Karpas-422 (cell line): ENCODE measurements around the gene MAP2K2. TPM values are rescaled to one million over a fixed set of nuclear protein-coding genes. Genes with fewer than 3 reads are reported as not detected.
"Not testable (repeated sequence)": the region's sequence is repeated elsewhere in the genome, so short reads cannot be mapped to it uniquely, and the experiment has no call there.

Experiments
- DNase-seq: peaks from one replicate; pipeline ENCODE4 v3.0.0-alpha.2; 2015
- H2AFZ ChIP-seq: fragments of 200-600 bp; sonication (generic); 2 replicates; pipeline ENCODE4 v1.6.1; 2014; ENCODE audit warnings: antibody characterized with exemption, low read length, mixed read lengths
- H3K27ac ChIP-seq: fragments of 200-600 bp; sonication (generic); 2 replicates; pipeline ENCODE4 v1.5.1; 2014; ENCODE audit warnings: mild to moderate bottlenecking, low read length, moderate library complexity
- H3K27me3 ChIP-seq: fragments of 200-600 bp; sonication (generic); 2 replicates; pipeline ENCODE4 v1.6.1; 2014; ENCODE audit warnings: low read length, mixed read lengths
- H3K36me3 ChIP-seq: fragments of 200-600 bp; sonication (generic); 2 replicates; pipeline ENCODE4 v1.6.1; 2014; ENCODE audit warnings: low read length, mixed read lengths; ENCODE audit not compliant: insufficient read depth
- H3K4me1 ChIP-seq: fragments of 200-600 bp; sonication (generic); 2 replicates; pipeline ENCODE4 v1.6.1; 2014; ENCODE audit warnings: mild to moderate bottlenecking, low read length, mixed read lengths
- H3K4me2 ChIP-seq: fragments of 200-600 bp; sonication (generic); 2 replicates; pipeline ENCODE4 v1.6.1; 2014; ENCODE audit warnings: low read length, low read depth, mild to moderate bottlenecking; ENCODE audit not compliant: poor library complexity, severe bottlenecking
- H3K4me3 ChIP-seq: fragments of 200-600 bp; sonication (generic); 2 replicates; pipeline ENCODE4 v1.5.1; 2014; ENCODE audit warnings: mild to moderate bottlenecking, antibody characterized with exemption, low read length, mixed read lengths
- H3K79me2 ChIP-seq: fragments of 200-600 bp; sonication (generic); 2 replicates; pipeline ENCODE4 v1.6.1; 2014; ENCODE audit warnings: mild to moderate bottlenecking, low read length, mixed read lengths
- H3K9ac ChIP-seq: fragments of 200-600 bp; sonication (generic); 2 replicates; pipeline ENCODE4 v1.6.0; 2014; ENCODE audit warnings: low read length
- H3K9me2 ChIP-seq: fragments of 200-600 bp; sonication (generic), shearing (Covaris generic); replicated peaks from 2 replicates; pipeline ENCODE4 v1.6.0; 2014; ENCODE audit warnings: mild to moderate bottlenecking, low read length, moderate library complexity; ENCODE audit not compliant: insufficient read depth
- H3K9me3 ChIP-seq: fragments of 300-700, 200-600 bp; sonication (generic); 2 replicates; pipeline ENCODE4 v1.6.1; 2014; ENCODE audit warnings: low read length, mixed read lengths
- H4K20me1 ChIP-seq: fragments of 200-600 bp; sonication (generic); 2 replicates; pipeline ENCODE4 v1.6.1; 2014; ENCODE audit warnings: mild to moderate bottlenecking, antibody characterized with exemption, low read length, low read depth; ENCODE audit not compliant: insufficient read depth
- total RNA-seq: library from RNA; depleted of rRNA; stranded (reverse); fragments of >200 nt; shearing (Covaris generic); gene quantifications from 2 replicates; pipeline ENCODE4 v1.2.3, GENCODE V29; 2014; ENCODE audit warnings: low replicate concordance

MAP2K2 gene
- total RNA-seq, 1 experiment from 2014 or later = 106 TPM

GRCh38 chr19:4154571-4155312 is 30.8 kb upstream of the MAP2K2 start:
- no peaks in the 10 kb centered on the region for H4K20me1 ChIP-seq
- no peaks in the 10 kb centered on the region for H3K9me3 ChIP-seq
- no peak overlapping the region for H3K4me2 ChIP-seq
- no peaks in the 10 kb centered on the region for H3K4me1 ChIP-seq
- H3K27ac ChIP-seq = no peak overlapping the region
- no peaks in the 10 kb centered on the region for H3K36me3 ChIP-seq
- no peak for DNase-seq
- H3K79me2 ChIP-seq = no peaks in the 10 kb centered on the region
- no peak overlapping the region for H3K4me3 ChIP-seq
- no peak overlapping the region for H3K9ac ChIP-seq
- no peaks in the 10 kb centered on the region for H3K9me2 ChIP-seq
- no peak overlapping the region for H2AFZ ChIP-seq
- H3K27me3 ChIP-seq = no peaks in the 10 kb centered on the region

GRCh38 chr19:4152241-4152998 is 28.5 kb upstream of the MAP2K2 start:
- no peak overlapping the region for H2AFZ ChIP-seq
- no peaks in the 10 kb centered on the region for H4K20me1 ChIP-seq
- H3K9me3 ChIP-seq = no peaks in the 10 kb centered on the region
- no peaks in the 10 kb centered on the region for H3K36me3 ChIP-seq
- H3K9ac ChIP-seq = no peak overlapping the region
- H3K4me2 ChIP-seq = no peak overlapping the region
- no peak for DNase-seq
- no peak overlapping the region for H3K4me3 ChIP-seq
- H3K79me2 ChIP-seq = no peaks in the 10 kb centered on the region
- H3K27me3 ChIP-seq = no peaks in the 10 kb centered on the region
- H3K27ac ChIP-seq = no peak overlapping the region
- no peaks in the 10 kb centered on the region for H3K9me2 ChIP-seq
- H3K4me1 ChIP-seq = no peaks in the 10 kb centered on the region

GRCh38 chr19:4151623-4152022 is 27.7 kb upstream of the MAP2K2 start:
- H4K20me1 ChIP-seq = no peaks in the 10 kb centered on the region
- no peaks in the 10 kb centered on the region for H3K4me1 ChIP-seq
- no peaks in the 10 kb centered on the region for H3K9me2 ChIP-seq
- no peak for DNase-seq
- H3K4me2 ChIP-seq = no peak overlapping the region
- H3K27me3 ChIP-seq = no peaks in the 10 kb centered on the region
- no peak overlapping the region for H3K4me3 ChIP-seq
- H3K79me2 ChIP-seq = no peaks in the 10 kb centered on the region
- H3K27ac ChIP-seq = no peak overlapping the region
- H2AFZ ChIP-seq = no peak overlapping the region
- no peaks in the 10 kb centered on the region for H3K36me3 ChIP-seq
- H3K9ac ChIP-seq = no peak overlapping the region
- no peaks in the 10 kb centered on the region for H3K9me3 ChIP-seq

DNA sequence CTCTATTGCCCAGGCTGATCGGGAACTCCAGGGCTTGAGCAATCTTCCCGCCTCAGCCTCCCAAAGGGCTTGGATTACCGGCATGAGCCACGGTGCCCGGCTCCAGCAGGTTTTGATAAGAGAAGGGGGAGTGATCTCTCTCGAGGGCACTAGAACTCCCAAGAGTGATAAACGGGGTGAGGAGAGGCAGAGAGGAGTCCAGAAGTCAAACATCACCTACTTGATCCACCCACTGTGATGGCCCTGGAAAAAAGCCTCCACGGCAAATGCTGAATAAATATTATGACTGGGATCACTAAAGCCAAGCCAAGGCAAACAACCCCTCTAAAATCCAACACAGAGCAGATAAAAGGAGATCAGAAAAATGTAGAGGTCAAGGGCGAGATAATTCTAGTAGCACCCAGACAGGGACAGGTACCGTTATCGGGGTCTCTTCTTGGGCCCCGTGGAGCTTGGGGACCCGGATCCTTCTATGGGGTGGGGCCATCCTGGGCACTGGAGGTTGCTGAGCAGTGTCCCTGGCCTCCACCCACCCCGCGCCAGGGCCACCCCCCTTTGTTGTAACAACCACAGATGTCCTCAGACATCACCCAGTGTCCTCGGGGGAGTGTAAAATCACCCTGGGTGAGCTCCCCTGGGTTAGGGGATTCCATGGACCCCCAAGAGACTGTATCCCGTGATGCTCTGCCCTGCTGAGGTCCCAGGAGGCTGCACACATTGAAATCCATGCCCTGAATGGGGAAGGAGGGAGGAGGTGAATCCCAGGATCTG is 25.8 kb upstream of the MAP2K2 start:
- H3K36me3 ChIP-seq = no peaks in the 10 kb centered on the region
- H3K4me3 ChIP-seq = no peak overlapping the region
- H3K9me2 ChIP-seq = no peaks in the 10 kb centered on the region
- H3K4me2 ChIP-seq = no peak overlapping the region
- no peaks in the 10 kb centered on the region for H3K4me1 ChIP-seq
- H3K9ac ChIP-seq = no peak overlapping the region
- no peaks in the 10 kb centered on the region for H3K27me3 ChIP-seq
- H3K27ac ChIP-seq = no peak overlapping the region
- H3K79me2 ChIP-seq = no peaks in the 10 kb centered on the region
- no peak overlapping the region for H2AFZ ChIP-seq
- no peaks in the 10 kb centered on the region for H4K20me1 ChIP-seq
- DNase-seq = no peak
- H3K9me3 ChIP-seq = no peaks in the 10 kb centered on the region

- H3K4me2 ChIP-seq = no peak overlapping the region
- H3K4me3 ChIP-seq = no peak overlapping the region
- no peak for DNase-seq
- no peaks in the 10 kb centered on the region for H3K36me3 ChIP-seq
- no peaks in the 10 kb centered on the region for H3K9me2 ChIP-seq
- no peaks in the 10 kb centered on the region for H3K27me3 ChIP-seq
- H3K27ac ChIP-seq = no peak overlapping the region
- H2AFZ ChIP-seq = no peak overlapping the region
- 0 out of 2 replicates have a peak, but pooled peaks cover 2% of the 10 kb centered on the region for H3K4me1 ChIP-seq
- H3K9me3 ChIP-seq = no peaks in the 10 kb centered on the region
- H4K20me1 ChIP-seq = no peaks in the 10 kb centered on the region
- no peak overlapping the region for H3K9ac ChIP-seq
- H3K79me2 ChIP-seq = no peaks in the 10 kb centered on the region
These were observed 20.8 kb upstream of the MAP2K2 start for GRCh38 chr19:4144666-4145249.

GRCh38 chr19:4142916-4143315 is 19.0 kb upstream of the MAP2K2 start:
- not testable (repeated sequence) for H3K36me3 ChIP-seq, H2AFZ ChIP-seq, H3K79me2 ChIP-seq, H3K27me3 ChIP-seq, H3K4me1 ChIP-seq, H3K9me3 ChIP-seq, H3K27ac ChIP-seq, H3K9me2 ChIP-seq, H3K4me3 ChIP-seq, H3K4me2 ChIP-seq, DNase-seq, H3K9ac ChIP-seq, H4K20me1 ChIP-seq

- Histone ChIP-seq H3K4me3 (no peak overlapping the region), H3K4me2 (no peak overlapping the region), H2AFZ (no peak overlapping the region), H3K9me2 (no peaks in the 10 kb centered on the region), H4K20me1 (no peaks in the 10 kb centered on the region), H3K79me2 (no peaks in the 10 kb centered on the region), H3K27me3 (no peaks in the 10 kb centered on the region), H3K9ac (no peak overlapping the region), H3K36me3 (no peaks in the 10 kb centered on the region), H3K27ac (no peak overlapping the region), H3K4me1 (0 out of 2 replicates have a peak, but pooled peaks cover 2% of the 10 kb centered on the region), H3K9me3 (no peaks in the 10 kb centered on the region)
- peak; percentile 81 for DNase-seq
These were observed 16.4 kb upstream of the MAP2K2 start for GRCh38 chr19:4140237-4140711.
